Stimulated activated CD8-positive, alpha-beta memory T cell treated with anti-CD3 and anti-CD28 coated beads, Interleukin-7, amount 100 ng/mL, for 4 hours (primary cell): ENCODE measurements around the gene EVPL.
"Not testable (repeated sequence)": the region's sequence is repeated elsewhere in the genome, so short reads cannot be mapped to it uniquely, and the experiment has no call there.

Source experiments
- DNase-seq, 2 donors: peaks; one replicate each; pipeline ENCODE4 v3.0.0-alpha.2; 2020; ENCODE audit warnings: low read depth in 2 of 2

EVPL gene

GRCh38 chr17:75998327-75998795 lies 28.7 kb downstream of the EVPL start:
- DNase-seq = no peak

GRCh38 chr17:75996665-75997590 lies 30.2 kb downstream of the EVPL start:
- peak in 1 of 2 donors; percentile 18 for DNase-seq

- no peak for DNase-seq
Measured at GRCh38 chr17:75995385-75995925, 31.7 kb downstream of the EVPL start.

GRCh38 chr17:75994802-75995370 lies 32.2 kb downstream of the EVPL start:
- DNase-seq = no peak

GRCh38 chr17:75991396-75991795 lies 35.7 kb downstream of the EVPL start:
- DNase-seq = no peak

GRCh38 chr17:75987041-75987440 lies 40.1 kb downstream of the EVPL start:
- no peak for DNase-seq

- DNase-seq = no peak
Measured at GRCh38 chr17:75985986-75986385, 41.1 kb downstream of the EVPL start.

GRCh38 chr17:75983501-75984181 lies 43.5 kb downstream of the EVPL start:
- DNase-seq = no peak

- no peak for DNase-seq
Measured at GRCh38 chr17:75981019-75981615, 46.0 kb downstream of the EVPL start.

GRCh38 chr17:75980188-75981018 lies 46.7 kb downstream of the EVPL start:
- DNase-seq = no peak

GRCh38 chr17:75979705-75980187 lies 47.4 kb downstream of the EVPL start:
- DNase-seq = no peak

GRCh38 chr17:75978938-75979704 lies 48.0 kb downstream of the EVPL start, which contains the start of the genes ACOX1 and TEN1:
Gene ACOX1, minus strand, starts transcription at chr17:75979166. Its CDS starts 93 bp downstream, at chr17:75979073.
Gene TEN1, plus strand, starts transcription at chr17:75979240. Its CDS starts 6,953 bp downstream, at chr17:75986193.
- peak; percentile 93 to 96 for DNase-seq

GRCh38 chr17:75976175-75976848 lies 50.8 kb downstream of the EVPL start:
- DNase-seq = no peak

GRCh38 chr17:75975757-75976174 lies 51.3 kb downstream of the EVPL start:
- no peak for DNase-seq

- not testable (repeated sequence) for DNase-seq
Measured at GRCh38 chr17:75975187-75975586, 51.9 kb downstream of the EVPL start.

- no peak for DNase-seq
Measured at GRCh38 chr17:75970626-75971025, 56.5 kb downstream of the EVPL start.

GRCh38 chr17:75970011-75970523 lies 57.0 kb downstream of the EVPL start:
- no peak for DNase-seq

GRCh38 chr17:75969044-75969443 lies 58.1 kb downstream of the EVPL start:
- not testable (repeated sequence) for DNase-seq

- DNase-seq = no peak
Measured at GRCh38 chr17:75965468-75965867, 61.6 kb downstream of the EVPL start.
